MCF 10A (cell line): ENCODE data around the gene VOPP1. TPM values are rescaled to one million over a fixed set of nuclear protein-coding genes. Genes with fewer than 3 reads are reported as not detected.

ENCODE experiments used
- BruUV-seq: library from RNA; stranded (reverse); fragments of 400-500 nt; replicated peaks from 2 replicates; lab custom pipeline; 2021; lab: Mats Ljungman, UMichigan
- CTCF ChIA-PET: fragments of 300-600 bp; sonication (Branson Sonifier 250); formaldehyde crosslinking; extraction: SDS; loops from one replicate; lab custom pipeline; 2021; ENCODE audit warnings: antibody characterized with exemption, inconsistent platforms; lab: Yijun Ruan, JAX
- POLR2A ChIA-PET: fragments of 300-600, 350-650 bp; sonication (Branson Sonifier 250); formaldehyde crosslinking; extraction: SDS; loops from one replicate; lab custom pipeline; 2020; ENCODE audit warnings: antibody characterized with exemption, inconsistent platforms; lab: Yijun Ruan, JAX
- DNase-seq: peaks from one replicate; pipeline ENCODE4 v3.0.0-alpha.2; 2018; ENCODE audit not compliant: unreplicated experiment
- H3K27ac Mint-ChIP-seq: one replicate; pipeline ENCODE4 v1.8.0; 2022; ENCODE audit warnings: mild to moderate bottlenecking, low read depth, mixed read lengths; ENCODE audit not compliant: unreplicated experiment
- H3K27me3 Mint-ChIP-seq: one replicate; pipeline ENCODE4 v1.8.0; 2022; ENCODE audit warnings: mixed read lengths; ENCODE audit not compliant: insufficient read depth, unreplicated experiment
- H3K36me3 Mint-ChIP-seq: one replicate; pipeline ENCODE4 v1.8.0; 2022; ENCODE audit warnings: mild to moderate bottlenecking, moderate library complexity, mixed read lengths; ENCODE audit not compliant: insufficient read depth, unreplicated experiment
- H3K4me1 Mint-ChIP-seq: one replicate; pipeline ENCODE4 v1.8.0; 2022; ENCODE audit warnings: mixed read lengths; ENCODE audit not compliant: insufficient read depth, unreplicated experiment
- H3K4me3 Mint-ChIP-seq: one replicate; pipeline ENCODE4 v1.8.0; 2022; ENCODE audit warnings: mild to moderate bottlenecking, moderate library complexity, mixed read lengths; ENCODE audit not compliant: unreplicated experiment
- H3K9me3 Mint-ChIP-seq: one replicate; pipeline ENCODE4 v1.8.0; 2022; ENCODE audit warnings: mixed read lengths; ENCODE audit not compliant: unreplicated experiment
- CTCF ChIP-seq: fragments of 200-600 bp; IDR thresholded peaks from one replicate; pipeline ENCODE4 v1.8.0; 2022; ENCODE audit warnings: antibody characterized with exemption, mild to moderate bottlenecking; ENCODE audit not compliant: unreplicated experiment
- intact Hi-C: fragments of 100-400 bp; cut with micrococcal nuclease; formaldehyde crosslinking; loops from 2 replicates; pipeline ENCODE4 v1.14.1; 2022
- total RNA-seq: library from RNA; stranded (reverse); gene quantifications from 2 replicates; pipeline ENCODE4 v1.2.3, GENCODE V29; 2022

The VOPP1 gene
- total RNA-seq, 1 experiment from 2014 or later: 29.2 TPM

- Mint-ChIP-seq H3K4me1 (no peaks in the 10 kb centered on the region), H3K4me3 (no peak overlapping the region), H3K27me3 (peaks cover 32% of the 10 kb centered on the region), H3K27ac (no peak overlapping the region), H3K36me3 (peaks cover 5% of the 10 kb centered on the region), H3K9me3 (no peaks in the 10 kb centered on the region)
- TF ChIP-seq CTCF: no peak
- POLR2A ChIA-PET: no interaction called here
- no TSS peak for BruUV-seq
- CTCF ChIA-PET: interaction anchor here (0.6 to 1.0 kb wide), 2 partner anchors 158 to 390 kb away, joined by 3 read pairs; no protein-coding TSS in a partner anchor
- intact Hi-C loops: loop anchor here (10.0 kb wide), 1 partner anchor 47 kb away; no protein-coding TSS in a partner anchor
- DNase-seq: no peak
These were observed 19.1 kb upstream of the VOPP1 start for GRCh38 chr7:55591282-55591931.

- peaks cover 32% of the 10 kb centered on the region for H3K27me3 Mint-ChIP-seq
- no peaks in the 10 kb centered on the region for H3K9me3 Mint-ChIP-seq
- H3K36me3 Mint-ChIP-seq: peaks cover 5% of the 10 kb centered on the region
- no peak for TF ChIP-seq CTCF
- H3K4me3 Mint-ChIP-seq: no peak overlapping the region
- no TSS peak for BruUV-seq
- CTCF ChIA-PET: interaction anchor here (0.6 to 0.7 kb wide), 2 partner anchors 26 to 478 kb away, joined by 3 read pairs; no protein-coding TSS in a partner anchor
- no peak overlapping the region for H3K27ac Mint-ChIP-seq
- intact Hi-C loops: loop anchor here (10.0 kb wide), 1 partner anchor 46 kb away; no protein-coding TSS in a partner anchor
- DNase-seq: no peak
- POLR2A ChIA-PET: no interaction called here
- H3K4me1 Mint-ChIP-seq: no peaks in the 10 kb centered on the region
These were observed 18.4 kb upstream of the VOPP1 start for GRCh38 chr7:55590517-55591281.

- BruUV-seq: no TSS peak
- ChIA-PET CTCF (interaction anchor here (0.5 kb wide), 1 partner anchor 9 kb away, joined by 5 read pairs; no protein-coding TSS in a partner anchor), POLR2A (no interaction called here)
- H3K4me3 Mint-ChIP-seq: no peak overlapping the region
- H3K9me3 Mint-ChIP-seq: no peaks in the 10 kb centered on the region
- peaks cover 5% of the 10 kb centered on the region for H3K36me3 Mint-ChIP-seq
- DNase-seq: no peak
- H3K27ac Mint-ChIP-seq: no peak overlapping the region
- H3K4me1 Mint-ChIP-seq: no peaks in the 10 kb centered on the region
- TF ChIP-seq CTCF: no peak
- intact Hi-C loops: loop anchor here (10.0 kb wide), 1 partner anchor 45 kb away; no protein-coding TSS in a partner anchor
- H3K27me3 Mint-ChIP-seq: peaks cover 32% of the 10 kb centered on the region
These were observed 17.6 kb upstream of the VOPP1 start for GRCh38 chr7:55589905-55590304.
